Mesendoderm (in vitro differentiated cells): ENCODE measurements around the gene BOK.
A peak's percentile ranks its signal among the peaks of the same experiment; 100 is the strongest.

ENCODE experiments used
- DNase-seq: peaks from one replicate; pipeline ENCODE4 v3.0.0; 2013
- H2AK5ac ChIP-seq: 2 replicates; pipeline ENCODE4 v1.6.1; 2013; ENCODE audit warnings: low read length, inconsistent platforms
- H2BK120ac ChIP-seq: 2 replicates; pipeline ENCODE4 v1.6.1; 2013; ENCODE audit warnings: low read depth, mild to moderate bottlenecking, low read length, moderate library complexity, mixed read lengths
- H2BK15ac ChIP-seq: replicated peaks from 2 replicates; pipeline ENCODE4 v1.6.1; 2013; ENCODE audit warnings: low read depth, mild to moderate bottlenecking, moderate library complexity
- H2BK5ac ChIP-seq: 2 replicates; pipeline ENCODE4 v1.6.1; 2013; ENCODE audit warnings: low read length, inconsistent platforms
- H3K18ac ChIP-seq: 2 replicates; pipeline ENCODE4 v1.6.1; 2013; ENCODE audit warnings: mild to moderate bottlenecking, low read length, mixed read lengths
- H3K23ac ChIP-seq: one replicate; pipeline ENCODE4 v1.6.1; 2013; ENCODE audit warnings: low read length
- H3K27ac ChIP-seq: 2 replicates; pipeline ENCODE4 v1.5.1; 2013; ENCODE audit warnings: low read depth, mild to moderate bottlenecking, inconsistent platforms, low read length, moderate library complexity
- H3K27me3 ChIP-seq: 2 replicates; pipeline ENCODE4 v1.6.1; 2013; ENCODE audit warnings: low read length, control low read depth, mild to moderate bottlenecking, inconsistent platforms; ENCODE audit not compliant: insufficient read depth, poor library complexity
- H3K36me3 ChIP-seq: 2 replicates; pipeline ENCODE4 v1.6.1; 2013; ENCODE audit warnings: low read length, inconsistent platforms; ENCODE audit not compliant: control insufficient read depth, insufficient read depth
- H3K4ac ChIP-seq: one replicate; pipeline ENCODE4 v1.6.1; 2013; ENCODE audit warnings: low read depth, mild to moderate bottlenecking, low read length, moderate library complexity
- H3K4me1 ChIP-seq: 2 replicates; pipeline ENCODE4 v1.6.1; 2013; ENCODE audit warnings: low read depth, low read length, inconsistent platforms; ENCODE audit not compliant: control insufficient read depth
- H3K4me2 ChIP-seq: 2 replicates; pipeline ENCODE4 v1.6.1; 2013; ENCODE audit warnings: low read length
- H3K4me3 ChIP-seq: 2 replicates; pipeline ENCODE4 v1.5.1; 2013; ENCODE audit warnings: mild to moderate bottlenecking, low read length
- H3K56ac ChIP-seq: one replicate; pipeline ENCODE4 v1.6.1; 2013; ENCODE audit warnings: low read length
- H3K79me1 ChIP-seq: 2 replicates; pipeline ENCODE4 v1.6.1; 2013; ENCODE audit warnings: low read length, inconsistent platforms
- H3K79me2 ChIP-seq: 2 replicates; pipeline ENCODE4 v1.6.1; 2013; ENCODE audit warnings: mild to moderate bottlenecking, low read length; ENCODE audit not compliant: control insufficient read depth, insufficient read depth
- H3K9ac ChIP-seq: 2 replicates; pipeline ENCODE4 v1.6.1; 2013; ENCODE audit warnings: low read length, inconsistent platforms
- H4K5ac ChIP-seq: one replicate; pipeline ENCODE4 v1.6.1; 2013; ENCODE audit warnings: low read length
- H4K8ac ChIP-seq: one replicate; pipeline ENCODE4 v1.6.1; 2013; ENCODE audit warnings: low read depth, mild to moderate bottlenecking, control low read depth, low read length, moderate library complexity
- WGBS: extraction: QIAGEN DNeasy Blood & Tissue Kit; methylation state at CpG from one replicate; pipeline ENCODE4 v1.1.7; 2013; ENCODE audit warnings: low lambda C conversion rate, missing lambda C conversion rate; ENCODE audit not compliant: insufficient coverage; ENCODE audit errors: extremely low coverage; 5-methylcytosine and 5-hydroxymethylcytosine counted together

Gene BOK

DNA sequence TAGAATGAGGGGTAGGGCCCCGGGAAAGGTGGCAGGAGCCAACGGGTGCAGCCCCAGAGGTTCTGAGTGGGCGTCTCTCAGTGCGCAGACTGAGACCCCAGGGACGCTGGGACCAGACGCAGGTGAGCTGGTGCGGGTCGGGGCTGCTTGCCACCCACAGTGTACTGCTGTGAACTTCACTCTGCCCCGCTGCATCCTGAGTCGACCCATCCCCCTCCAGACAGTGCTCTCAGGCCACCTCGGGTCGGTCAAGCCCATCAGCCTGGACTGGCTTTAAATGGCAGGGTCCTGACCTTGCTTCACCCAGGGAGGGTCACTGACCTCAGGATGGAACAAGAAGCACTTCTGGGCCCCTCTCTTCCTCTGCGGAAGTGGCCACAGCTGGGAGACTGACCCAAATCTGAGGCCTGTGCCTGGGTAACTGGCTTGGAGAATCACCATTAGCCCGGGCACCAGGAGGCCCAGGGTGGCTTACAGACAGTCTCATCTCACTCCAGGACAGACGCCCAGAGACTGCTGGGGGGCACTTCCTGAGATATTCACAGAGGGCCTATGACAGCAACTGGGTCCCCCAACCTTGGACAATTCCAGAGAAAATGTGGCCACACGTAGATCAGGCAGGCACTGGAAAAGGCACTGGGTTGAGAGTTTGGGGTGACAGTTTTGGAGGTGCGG is 23.7 kb upstream of the BOK start:
- Histone ChIP-seq H3K56ac (no peak overlapping the region), H3K4ac (no peak overlapping the region), H3K27ac (no peak overlapping the region), H2BK120ac (no peak overlapping the region), H4K5ac (no peak overlapping the region), H2BK5ac (no peak overlapping the region), H3K4me1 (no peaks in the 10 kb centered on the region), H3K36me3 (no peaks in the 10 kb centered on the region), H2BK15ac (no peak overlapping the region), H3K4me3 (no peak overlapping the region), H3K79me1 (no peaks in the 10 kb centered on the region), H3K79me2 (no peaks in the 10 kb centered on the region), H2AK5ac (no peak overlapping the region), H4K8ac (no peak overlapping the region), H3K18ac (no peak overlapping the region), H3K4me2 (no peak overlapping the region), H3K9ac (no peak overlapping the region), H3K23ac (no peak overlapping the region), H3K27me3 (no peaks in the 10 kb centered on the region)
- no CpG with 5 or more reads among the region's 17 CpGs for WGBS
- no peak for DNase-seq

DNA sequence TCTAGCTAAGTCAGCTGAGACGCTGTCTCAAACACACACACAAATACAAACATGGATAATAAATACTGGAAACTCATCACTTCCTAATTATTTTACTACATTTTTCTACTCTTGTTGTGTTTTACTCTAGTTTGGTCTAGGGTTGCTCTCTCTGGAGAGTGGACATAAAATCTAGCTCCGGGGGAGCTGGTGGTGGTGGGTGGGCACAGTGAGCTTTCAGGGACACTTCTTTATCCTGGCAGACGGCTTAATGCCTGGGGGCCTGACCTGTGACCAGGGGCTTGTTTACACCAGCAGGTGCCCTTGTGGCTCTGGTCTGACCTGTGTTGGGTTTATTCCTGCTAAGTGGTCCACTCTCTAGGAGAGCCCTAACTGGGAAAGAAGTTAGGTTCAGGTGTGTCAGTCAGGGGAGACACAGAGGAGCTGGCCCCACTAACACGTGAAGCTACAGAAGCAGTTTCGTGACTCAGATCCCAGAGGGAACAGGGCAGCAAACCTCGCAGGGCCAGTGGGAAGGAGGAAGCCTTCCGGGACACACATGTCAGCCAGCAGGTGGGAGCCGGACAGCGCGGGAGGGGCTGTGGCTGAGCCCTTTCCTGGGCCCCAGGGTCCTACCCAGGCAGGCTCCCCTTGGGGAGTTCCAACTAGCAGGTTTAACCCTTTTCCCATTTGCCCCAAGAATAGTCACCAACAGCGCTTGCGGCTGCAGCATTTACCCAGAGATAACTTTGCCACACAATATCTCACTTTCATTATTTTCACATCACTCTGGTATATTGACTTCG is 22.5 kb upstream of the BOK start:
- Histone ChIP-seq H3K4me3 (no peak overlapping the region), H3K18ac (no peak overlapping the region), H3K4me2 (no peak overlapping the region), H2BK15ac (no peak overlapping the region), H2BK120ac (no peak overlapping the region), H3K27me3 (no peaks in the 10 kb centered on the region), H3K4me1 (no peaks in the 10 kb centered on the region), H2BK5ac (no peak overlapping the region), H3K27ac (no peak overlapping the region), H3K4ac (no peak overlapping the region), H4K8ac (no peak overlapping the region), H4K5ac (no peak overlapping the region), H3K9ac (no peak overlapping the region), H3K23ac (no peak overlapping the region), H2AK5ac (no peak overlapping the region), H3K79me2 (no peaks in the 10 kb centered on the region), H3K56ac (no peak overlapping the region), H3K79me1 (no peaks in the 10 kb centered on the region), H3K36me3 (no peaks in the 10 kb centered on the region)
- no peak for DNase-seq
- no CpG with 5 or more reads among the region's 13 CpGs for WGBS

DNA sequence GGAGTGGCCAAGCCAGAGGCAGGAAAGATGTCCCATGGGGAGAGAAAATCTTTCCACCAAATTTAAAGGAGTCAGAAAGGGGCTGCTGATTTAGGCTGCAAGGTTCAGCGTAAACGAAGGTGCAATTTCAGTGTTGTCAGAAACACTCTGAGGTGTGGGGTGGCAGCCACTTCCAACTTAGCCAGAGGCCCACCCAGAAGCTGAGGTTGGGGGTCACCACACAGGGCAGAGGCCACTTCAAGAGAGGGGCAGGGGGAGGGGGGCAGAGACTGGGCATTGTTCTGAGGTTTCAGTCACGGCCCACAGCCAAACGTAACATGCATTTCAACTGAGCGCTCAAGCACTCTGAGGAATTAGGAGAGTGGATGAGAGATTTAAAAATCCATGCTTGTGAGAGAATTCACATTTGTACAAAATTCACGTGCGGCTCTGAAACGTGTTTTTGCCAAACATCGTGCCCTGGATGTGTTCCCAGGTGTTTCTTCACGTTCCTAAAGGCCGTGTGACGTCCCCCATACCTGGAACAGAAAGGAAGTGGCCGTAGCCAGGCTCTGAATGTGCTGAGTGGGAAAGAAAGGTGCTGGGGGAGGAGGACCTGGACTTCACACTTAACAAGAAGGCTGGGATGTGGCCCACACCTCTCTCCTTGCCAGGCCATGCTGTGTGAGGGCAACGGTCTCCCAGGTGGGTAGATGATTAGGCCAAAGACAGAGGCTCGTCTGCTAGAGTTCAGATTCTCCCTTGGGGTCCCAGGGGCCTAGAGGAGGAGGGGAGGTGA is 19.5 kb upstream of the BOK start:
- H3K79me1 ChIP-seq: no peaks in the 10 kb centered on the region
- no peak overlapping the region for H2BK120ac ChIP-seq
- no peak overlapping the region for H3K18ac ChIP-seq
- no peak overlapping the region for H3K4me2 ChIP-seq
- H3K4me3 ChIP-seq: no peak overlapping the region
- no peak overlapping the region for H3K4ac ChIP-seq
- no CpG with 5 or more reads among the region's 15 CpGs for WGBS
- H3K79me2 ChIP-seq: no peaks in the 10 kb centered on the region
- peak overlapping the region; percentile 65 for H2AK5ac ChIP-seq
- H3K9ac ChIP-seq: no peak overlapping the region
- H3K4me1 ChIP-seq: no peaks in the 10 kb centered on the region
- H3K27ac ChIP-seq: no peak overlapping the region
- no peak overlapping the region for H4K5ac ChIP-seq
- no peak overlapping the region for H2BK15ac ChIP-seq
- H3K36me3 ChIP-seq: no peaks in the 10 kb centered on the region
- no peak overlapping the region for H2BK5ac ChIP-seq
- no peak overlapping the region for H3K23ac ChIP-seq
- H3K56ac ChIP-seq: no peak overlapping the region
- DNase-seq: no peak
- H3K27me3 ChIP-seq: peaks cover 2% of the 10 kb centered on the region
- H4K8ac ChIP-seq: no peak overlapping the region

DNA sequence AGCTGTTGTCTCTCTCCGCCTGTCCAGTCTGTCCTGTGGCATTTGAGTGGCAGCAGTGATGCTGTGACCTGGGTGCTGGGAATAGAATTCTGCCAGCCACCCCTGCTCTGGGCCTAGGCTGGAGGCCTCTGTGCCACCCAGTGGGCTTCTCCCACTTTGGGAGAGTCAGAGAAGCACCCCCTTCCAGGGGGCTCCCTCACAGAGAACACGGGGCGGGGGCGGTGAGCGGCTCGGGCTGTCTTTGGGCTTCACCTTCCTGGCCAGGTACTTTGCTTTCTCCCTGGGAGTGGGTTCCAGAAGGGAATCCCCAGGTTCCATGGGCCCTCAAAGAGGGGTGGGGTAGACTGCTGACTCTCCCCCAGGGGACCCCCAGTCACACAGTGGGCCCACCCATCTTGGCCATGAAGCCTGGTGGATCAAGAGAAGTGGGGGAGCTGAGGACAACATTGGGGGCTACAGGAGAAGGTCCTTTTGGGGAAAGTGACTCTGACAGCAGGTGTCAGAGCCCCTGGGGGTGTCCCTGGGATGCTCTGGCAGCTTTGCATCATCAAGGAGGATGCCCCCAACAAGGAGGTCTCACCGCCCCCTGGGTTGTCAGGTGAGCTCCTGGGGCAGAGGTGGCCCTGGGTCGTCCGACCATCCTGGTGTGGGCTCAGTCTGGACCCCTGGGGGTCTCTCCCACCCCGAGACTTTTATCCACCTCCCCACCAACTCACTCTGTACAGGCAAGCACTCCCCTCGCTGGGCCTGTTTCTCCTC is 18.8 kb upstream of the BOK start:
- no peak overlapping the region for H3K18ac ChIP-seq
- H3K4me1 ChIP-seq: no peaks in the 10 kb centered on the region
- H3K9ac ChIP-seq: no peak overlapping the region
- H2BK120ac ChIP-seq: no peak overlapping the region
- no peak overlapping the region for H4K5ac ChIP-seq
- H3K23ac ChIP-seq: no peak overlapping the region
- H3K79me2 ChIP-seq: no peaks in the 10 kb centered on the region
- H3K4me3 ChIP-seq: no peak overlapping the region
- H3K36me3 ChIP-seq: no peaks in the 10 kb centered on the region
- no peak overlapping the region for H3K56ac ChIP-seq
- no peak overlapping the region for H2AK5ac ChIP-seq
- no peak overlapping the region for H3K4ac ChIP-seq
- no peaks in the 10 kb centered on the region for H3K79me1 ChIP-seq
- WGBS: no CpG with 5 or more reads among the region's 11 CpGs
- H3K27ac ChIP-seq: no peak overlapping the region
- H2BK5ac ChIP-seq: no peak overlapping the region
- peaks cover 2% of the 10 kb centered on the region for H3K27me3 ChIP-seq
- no peak overlapping the region for H3K4me2 ChIP-seq
- DNase-seq: no peak
- H4K8ac ChIP-seq: no peak overlapping the region
- H2BK15ac ChIP-seq: no peak overlapping the region

DNA sequence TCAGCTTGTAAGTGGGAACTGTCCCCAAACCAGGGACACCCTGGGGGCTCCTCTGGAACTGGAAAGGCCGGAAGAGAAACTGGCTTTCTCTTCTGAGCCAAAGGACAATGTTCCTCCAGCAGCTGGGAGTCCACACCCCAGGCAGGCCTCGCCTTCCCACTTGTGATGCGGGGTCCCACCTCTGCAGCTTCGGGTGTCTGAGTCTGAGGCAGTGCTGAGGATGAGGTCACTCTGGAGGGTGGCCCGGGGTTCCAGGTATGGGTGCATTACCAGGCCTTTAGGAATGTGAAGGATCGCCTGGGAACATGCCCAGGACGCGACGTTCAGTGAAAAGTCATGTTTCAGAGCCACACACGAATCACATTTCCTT is 18.2 kb upstream of the BOK start:
- WGBS: no CpG with 5 or more reads among the region's 10 CpGs
- no peak overlapping the region for H3K4me3 ChIP-seq
- H3K27ac ChIP-seq: no peak overlapping the region

More for the DNA sequence above, 18.2 kb upstream of the BOK start:
- Histone ChIP-seq H3K4ac (no peak overlapping the region), H3K56ac (no peak overlapping the region), H2AK5ac (no peak overlapping the region), H4K8ac (no peak overlapping the region), H3K18ac (no peak overlapping the region), H2BK5ac (no peak overlapping the region), H3K4me1 (no peaks in the 10 kb centered on the region), H4K5ac (no peak overlapping the region), H3K9ac (no peak overlapping the region), H2BK120ac (no peak overlapping the region), H3K4me2 (no peak overlapping the region), H3K79me1 (no peaks in the 10 kb centered on the region), H3K23ac (no peak overlapping the region), H3K27me3 (peaks cover 2% of the 10 kb centered on the region), H2BK15ac (no peak overlapping the region), H3K36me3 (no peaks in the 10 kb centered on the region), H3K79me2 (no peaks in the 10 kb centered on the region)
- peak; percentile 48 for DNase-seq
